ENCODE results near the gene RTEL1. TPM values are rescaled to one million over a fixed set of nuclear protein-coding genes. Genes with fewer than 3 reads are reported as not detected.
A peak's percentile ranks its signal among the peaks of the same experiment; 100 is the strongest.
"Not testable (repeated sequence)": the region's sequence is repeated elsewhere in the genome, so short reads cannot be mapped to it uniquely, and the experiment has no call there.

RTEL1 gene
- total RNA-seq, 2 donors from 2014 or later = 25.7 to 34.9 TPM

- no peaks in the 10 kb centered on the region for H3K27me3 ChIP-seq
- H3K9me3 ChIP-seq = no peaks in the 10 kb centered on the region
- H3K9ac ChIP-seq (ENCODE audit: low read depth in 2 of 2, low read length in 2 of 2) = peak overlapping the region; percentile 63 to 88
- H3K4me1 ChIP-seq = peaks cover 9% of the 10 kb centered on the region
- no peaks in the 10 kb centered on the region for H3K36me3 ChIP-seq
- intact Hi-C loops (cut with DNase I) = no loop called here
- H3K4me3 ChIP-seq = peak overlapping the region; percentile 69
- peak overlapping the region; percentile 59 for H3K27ac ChIP-seq
- TF ChIP-seq, protein P1, sequence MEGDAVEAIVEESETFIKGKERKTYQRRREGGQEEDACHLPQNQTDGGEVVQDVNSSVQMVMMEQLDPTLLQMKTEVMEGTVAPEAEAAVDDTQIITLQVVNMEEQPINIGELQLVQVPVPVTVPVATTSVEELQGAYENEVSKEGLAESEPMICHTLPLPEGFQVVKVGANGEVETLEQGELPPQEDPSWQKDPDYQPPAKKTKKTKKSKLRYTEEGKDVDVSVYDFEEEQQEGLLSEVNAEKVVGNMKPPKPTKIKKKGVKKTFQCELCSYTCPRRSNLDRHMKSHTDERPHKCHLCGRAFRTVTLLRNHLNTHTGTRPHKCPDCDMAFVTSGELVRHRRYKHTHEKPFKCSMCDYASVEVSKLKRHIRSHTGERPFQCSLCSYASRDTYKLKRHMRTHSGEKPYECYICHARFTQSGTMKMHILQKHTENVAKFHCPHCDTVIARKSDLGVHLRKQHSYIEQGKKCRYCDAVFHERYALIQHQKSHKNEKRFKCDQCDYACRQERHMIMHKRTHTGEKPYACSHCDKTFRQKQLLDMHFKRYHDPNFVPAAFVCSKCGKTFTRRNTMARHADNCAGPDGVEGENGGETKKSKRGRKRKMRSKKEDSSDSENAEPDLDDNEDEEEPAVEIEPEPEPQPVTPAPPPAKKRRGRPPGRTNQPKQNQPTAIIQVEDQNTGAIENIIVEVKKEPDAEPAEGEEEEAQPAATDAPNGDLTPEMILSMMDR (IDR thresholded peaks at IDR 0.05) = no peak
- no peak for DNase-seq
Measured at GRCh38 chr20:63658749-63659187, 656 bp downstream of the RTEL1 start.

DNA sequence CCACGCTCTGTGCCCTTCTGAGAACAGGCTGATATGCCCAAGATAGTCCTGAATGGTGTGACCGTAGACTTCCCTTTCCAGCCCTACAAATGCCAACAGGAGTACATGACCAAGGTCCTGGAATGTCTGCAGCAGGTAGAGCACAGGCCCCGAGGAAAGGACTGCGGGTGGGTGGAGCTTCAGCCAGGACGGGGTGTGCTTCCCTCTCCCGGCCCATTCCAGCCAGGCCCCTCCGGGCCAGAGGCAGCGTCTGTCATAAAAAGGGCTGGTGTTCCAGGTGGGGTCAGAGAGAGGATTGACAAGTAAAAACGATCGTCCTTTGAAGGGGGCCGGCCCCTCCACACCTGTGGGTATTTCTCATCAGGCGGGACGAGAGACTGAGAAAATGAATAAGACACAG is 1.3 kb downstream of the RTEL1 start:
- H3K9me3 ChIP-seq = no peaks in the 10 kb centered on the region
- H3K36me3 ChIP-seq = no peaks in the 10 kb centered on the region
- no peak for DNase-seq
- intact Hi-C loops (cut with DNase I) = no loop called here
- peaks cover 9% of the 10 kb centered on the region for H3K4me1 ChIP-seq
- H3K27ac ChIP-seq = peak overlapping the region; percentile 59
- TF ChIP-seq, protein P1 (IDR thresholded peaks at IDR 0.05) = no peak
- peak overlapping the region in 1 of 2 donors; percentile 88 for H3K9ac ChIP-seq (ENCODE audit: low read depth in 2 of 2, low read length in 2 of 2)
- H3K27me3 ChIP-seq = no peaks in the 10 kb centered on the region
- peak overlapping the region; percentile 69 for H3K4me3 ChIP-seq

DNA sequence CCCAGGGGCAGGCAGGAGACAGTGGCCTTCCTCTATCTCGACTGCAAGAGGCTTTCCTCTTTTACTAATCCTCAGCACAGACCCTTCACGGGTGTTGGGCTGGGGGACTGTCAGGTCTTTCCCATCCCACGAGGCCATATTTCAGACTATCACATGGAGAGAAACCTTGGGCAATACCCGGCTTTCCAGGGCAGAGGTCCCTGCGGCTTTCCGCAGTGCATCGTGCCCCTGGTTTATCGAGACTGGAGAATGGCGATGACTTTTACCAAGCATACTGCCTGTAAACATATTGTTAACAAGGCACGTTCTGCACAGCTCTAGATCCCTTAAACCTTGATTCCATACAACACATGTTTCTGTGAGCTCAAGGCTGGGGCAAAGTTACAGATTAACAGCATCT is 2.1 kb downstream of the RTEL1 start:
- H3K4me1 ChIP-seq; H3K4me3 ChIP-seq; DNase-seq; H3K9ac ChIP-seq (ENCODE audit: low read depth in 2 of 2, low read length in 2 of 2); intact Hi-C loops (cut with DNase I); H3K27me3 ChIP-seq; H3K27ac ChIP-seq; H3K36me3 ChIP-seq; H3K9me3 ChIP-seq: not testable (repeated sequence)

- no peak overlapping the region for H3K4me3 ChIP-seq
- TF ChIP-seq, protein P1 (IDR thresholded peaks at IDR 0.05) = no peak
- H3K36me3 ChIP-seq = no peaks in the 10 kb centered on the region
- no peaks in the 10 kb centered on the region for H3K9me3 ChIP-seq
- intact Hi-C loops (cut with DNase I) = no loop called here
- H3K9ac ChIP-seq (ENCODE audit: low read depth in 2 of 2, low read length in 2 of 2) = no peak overlapping the region
- H3K27me3 ChIP-seq = no peaks in the 10 kb centered on the region
- DNase-seq = no peak
- H3K27ac ChIP-seq = no peak overlapping the region
- peaks cover 9% of the 10 kb centered on the region for H3K4me1 ChIP-seq
Measured at GRCh38 chr20:63660622-63661021, 2.5 kb downstream of the RTEL1 start.

DNA sequence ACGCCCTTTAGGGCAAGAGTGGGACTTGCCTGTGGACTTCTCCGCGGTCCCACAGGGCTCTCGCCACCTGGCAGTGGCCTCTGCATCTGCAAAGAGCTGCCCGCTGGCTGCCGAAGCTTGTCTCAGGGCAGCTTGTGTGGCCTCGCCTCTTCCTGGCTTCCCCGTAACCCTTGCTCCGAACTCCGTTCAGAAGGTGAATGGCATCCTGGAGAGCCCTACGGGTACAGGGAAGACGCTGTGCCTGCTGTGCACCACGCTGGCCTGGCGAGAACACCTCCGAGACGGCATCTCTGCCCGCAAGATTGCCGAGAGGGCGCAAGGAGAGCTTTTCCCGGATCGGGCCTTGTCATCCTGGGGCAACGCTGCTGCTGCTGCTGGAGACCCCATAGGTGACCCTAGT is 3.0 kb downstream of the RTEL1 start:
- H3K36me3 ChIP-seq = no peaks in the 10 kb centered on the region
- H3K27me3 ChIP-seq = no peaks in the 10 kb centered on the region
- no peak for DNase-seq
- H3K9ac ChIP-seq (ENCODE audit: low read depth in 2 of 2, low read length in 2 of 2) = no peak overlapping the region
- intact Hi-C loops (cut with DNase I) = no loop called here
- H3K4me1 ChIP-seq = peaks cover 9% of the 10 kb centered on the region
- H3K4me3 ChIP-seq = no peak overlapping the region
- TF ChIP-seq, protein P1 (IDR thresholded peaks at IDR 0.05) = no peak
- no peak overlapping the region for H3K27ac ChIP-seq
- no peaks in the 10 kb centered on the region for H3K9me3 ChIP-seq

DNA sequence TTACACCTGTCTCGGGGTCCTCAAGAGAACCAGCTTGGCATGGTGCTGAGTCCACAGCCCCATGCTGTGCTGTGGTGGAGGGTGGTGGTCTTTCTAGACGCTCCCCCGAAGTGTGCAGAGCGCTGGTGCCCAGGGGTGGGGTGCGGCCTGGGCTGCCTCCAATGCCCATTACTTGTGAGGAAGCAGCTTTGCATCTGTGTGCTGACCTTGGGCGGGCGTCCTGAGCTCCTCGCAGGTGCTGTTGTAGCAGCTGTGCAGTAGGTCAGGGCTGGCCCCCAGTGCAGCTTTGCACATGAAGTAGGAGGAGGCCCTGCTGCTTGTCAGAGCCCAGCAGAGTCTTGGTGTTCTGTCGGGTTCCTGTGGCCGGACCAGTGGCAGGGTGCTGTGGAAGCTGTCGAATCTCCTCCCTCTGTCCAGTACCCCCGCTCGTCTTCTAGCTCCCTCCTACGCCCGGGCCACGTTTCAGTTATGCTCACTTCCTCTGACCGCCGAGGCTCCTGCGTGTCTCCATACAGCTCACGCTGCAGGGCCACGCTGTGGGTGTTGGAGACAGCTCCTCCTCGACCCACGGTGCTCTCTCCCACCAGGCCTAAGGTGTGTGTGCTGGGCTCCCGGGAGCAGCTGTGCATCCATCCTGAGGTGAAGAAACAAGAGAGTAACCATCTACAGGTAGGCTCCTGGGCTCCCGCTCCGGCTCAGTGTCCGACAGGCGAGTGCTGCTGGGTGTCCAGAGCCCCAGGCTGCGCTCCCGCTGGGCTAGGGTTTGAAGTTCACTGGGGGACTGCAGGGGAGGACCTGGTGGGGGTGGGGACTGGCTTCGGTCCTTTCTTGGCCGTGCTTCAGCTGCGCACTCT is 4.1 kb downstream of the RTEL1 start:
- no peaks in the 10 kb centered on the region for H3K9me3 ChIP-seq
- no peak overlapping the region for H3K9ac ChIP-seq (ENCODE audit: low read depth in 2 of 2, low read length in 2 of 2)
- no peak overlapping the region for H3K27ac ChIP-seq
- no peaks in the 10 kb centered on the region for H3K27me3 ChIP-seq
- H3K36me3 ChIP-seq = no peaks in the 10 kb centered on the region
- TF ChIP-seq, protein P1 (IDR thresholded peaks at IDR 0.05) = no peak
- intact Hi-C loops (cut with DNase I) = no loop called here
- no peak overlapping the region for H3K4me3 ChIP-seq
- H3K4me1 ChIP-seq = peaks cover 9% of the 10 kb centered on the region
- no peak for DNase-seq

Measured in colonic mucosa (tissue), 4 donors.